SHP77 treated with DMSO at 0.1 percent for 48 hours (cell line): ENCODE results near the gene NFKB1.

ENCODE experiments used
- DNase-seq: peaks from one replicate; lab custom pipeline; 2025; lab: John Stamatoyannopoulos, UW

Gene NFKB1

DNA sequence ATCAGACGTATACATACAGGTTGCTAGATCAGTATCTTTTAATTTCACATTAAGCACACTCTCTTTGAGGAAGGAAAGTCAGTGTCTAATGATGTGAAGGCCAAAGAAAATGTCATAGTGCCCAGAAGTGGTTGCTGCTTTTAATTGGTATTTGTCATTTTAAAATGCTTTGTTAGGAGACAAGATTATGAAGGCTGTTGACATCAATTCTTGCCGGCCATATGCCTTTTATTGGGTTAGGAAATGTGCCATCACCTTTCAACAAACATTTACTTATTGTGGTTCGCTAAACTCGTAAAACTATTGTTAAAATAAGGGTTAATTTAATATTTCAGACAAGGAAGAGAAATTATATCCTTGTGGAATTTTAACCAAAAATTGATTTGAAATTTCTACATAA, 32.2 kb downstream of the NFKB1 start:
- DNase-seq: no peak

- no peak for DNase-seq
These were observed 32.7 kb downstream of the NFKB1 start for GRCh38 chr4:102533904-102534303.

DNA sequence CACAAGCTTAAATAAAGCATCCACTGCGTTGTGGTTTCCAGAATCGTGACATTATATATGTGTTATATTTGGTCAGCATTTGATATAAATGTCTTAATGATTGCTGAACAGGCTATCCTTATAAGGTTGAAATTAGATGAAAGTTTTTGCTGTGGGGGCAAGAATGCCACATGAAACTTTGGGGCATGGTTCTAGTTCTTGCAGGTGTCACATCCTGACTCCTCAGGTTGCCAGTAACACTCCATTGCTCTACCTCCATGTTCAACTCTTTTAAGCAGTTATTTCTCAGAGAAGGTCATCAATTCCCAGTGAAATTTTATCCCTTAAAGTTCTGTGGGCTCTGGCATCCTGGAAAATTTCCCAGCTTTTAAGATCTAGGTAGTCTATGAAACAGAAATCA, 33.7 kb downstream of the NFKB1 start:
- DNase-seq: no peak

DNA sequence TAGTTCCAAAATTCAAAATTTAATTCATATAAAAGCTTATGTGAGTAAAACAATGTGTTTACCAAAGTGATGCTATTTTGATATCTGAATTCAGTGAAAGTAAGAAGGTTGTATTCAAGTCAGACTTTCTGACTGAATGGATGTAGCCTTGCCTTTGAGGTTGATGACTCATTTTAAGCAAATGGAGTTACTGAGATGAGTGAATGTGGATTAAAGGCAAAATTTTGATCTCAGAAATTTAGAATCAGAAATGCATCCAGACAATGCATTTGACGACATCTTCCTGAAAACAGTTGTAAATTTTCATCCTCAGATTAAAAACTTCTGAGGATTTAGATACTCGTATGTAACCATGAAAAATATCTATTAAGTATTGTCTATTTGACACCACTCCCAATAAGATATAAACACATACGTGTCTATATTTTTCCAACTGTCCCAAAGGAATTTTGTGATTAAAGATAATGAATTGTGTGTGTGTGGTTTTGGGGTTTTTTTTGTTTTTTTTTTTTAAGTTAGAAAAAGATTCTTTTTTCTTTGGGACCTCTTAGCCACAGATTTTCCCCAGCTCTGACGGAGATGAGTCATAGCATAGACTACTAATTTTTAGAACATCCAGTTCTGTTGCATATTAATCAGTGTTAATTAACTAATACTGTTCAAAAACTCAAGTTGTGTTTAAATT, 34.4 kb downstream of the NFKB1 start:
- DNase-seq: no peak

GRCh38 chr4:102536768-102537167, 35.6 kb downstream of the NFKB1 start:
- no peak for DNase-seq

- no peak for DNase-seq
These were observed 36.1 kb downstream of the NFKB1 start for GRCh38 chr4:102537269-102537668.

- DNase-seq: no peak
These were observed 40.5 kb downstream of the NFKB1 start for GRCh38 chr4:102541697-102542096.

DNA sequence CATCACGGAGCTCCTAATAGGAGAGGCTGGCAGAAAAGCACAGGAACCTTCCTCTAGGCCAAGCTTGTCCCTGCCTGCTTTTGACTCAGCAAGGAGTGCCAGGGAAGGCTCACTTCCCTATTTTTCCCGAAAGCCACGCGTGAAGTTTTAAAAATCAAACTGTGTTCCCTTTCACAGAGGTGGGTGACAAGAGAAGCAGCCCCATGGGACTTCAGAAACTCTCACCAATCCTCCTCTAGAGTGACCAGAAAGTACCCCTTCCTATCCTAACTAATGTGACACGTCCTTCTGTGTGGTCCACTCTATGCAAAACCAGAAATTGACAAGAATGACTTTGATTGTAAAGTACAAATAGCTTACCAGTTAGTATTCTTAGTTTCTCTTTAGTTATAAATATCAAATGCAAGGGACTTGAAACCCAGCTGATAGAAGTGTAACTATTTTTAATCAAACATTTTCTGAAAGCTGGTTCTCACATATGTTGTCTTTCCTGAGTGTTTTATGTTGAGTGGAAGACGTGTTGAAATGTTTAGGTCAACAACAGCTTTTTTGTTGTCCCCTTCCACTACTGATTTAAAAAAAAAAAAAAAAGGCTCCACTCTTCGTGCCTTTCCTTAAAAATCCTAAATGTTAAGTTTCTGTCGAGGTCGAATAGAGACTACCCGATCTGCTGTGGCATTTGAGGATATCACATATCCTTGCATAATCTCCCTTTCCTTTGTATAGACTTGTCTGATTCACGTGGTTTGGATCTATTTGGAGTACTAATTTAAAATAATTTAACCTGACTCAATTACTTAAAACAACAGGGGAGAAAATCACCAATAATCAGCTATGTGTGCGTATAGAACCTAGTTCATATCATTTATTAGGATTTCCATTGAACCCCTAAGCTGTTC, 42.1 kb downstream of the NFKB1 start:
- no peak for DNase-seq

DNA sequence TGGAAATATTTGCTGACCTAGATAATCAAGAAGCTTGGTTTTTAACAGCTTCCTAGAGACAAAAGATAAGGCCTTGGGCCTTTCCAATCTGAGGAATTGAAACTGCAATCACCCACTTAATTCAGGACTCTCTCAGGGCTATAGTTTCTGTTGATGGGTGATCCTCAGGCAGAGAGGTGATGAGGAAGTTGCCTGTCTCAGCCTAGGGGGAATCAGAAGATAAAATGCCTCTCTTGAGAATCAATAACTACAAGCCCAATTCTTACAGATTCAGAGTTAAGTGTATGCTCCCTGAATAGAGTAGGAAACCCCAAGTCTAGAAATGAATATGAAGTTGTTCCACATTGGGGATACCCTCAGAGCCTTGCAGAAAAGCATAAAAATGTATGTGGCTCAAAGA, 45.5 kb downstream of the NFKB1 start:
- DNase-seq: no peak

DNA sequence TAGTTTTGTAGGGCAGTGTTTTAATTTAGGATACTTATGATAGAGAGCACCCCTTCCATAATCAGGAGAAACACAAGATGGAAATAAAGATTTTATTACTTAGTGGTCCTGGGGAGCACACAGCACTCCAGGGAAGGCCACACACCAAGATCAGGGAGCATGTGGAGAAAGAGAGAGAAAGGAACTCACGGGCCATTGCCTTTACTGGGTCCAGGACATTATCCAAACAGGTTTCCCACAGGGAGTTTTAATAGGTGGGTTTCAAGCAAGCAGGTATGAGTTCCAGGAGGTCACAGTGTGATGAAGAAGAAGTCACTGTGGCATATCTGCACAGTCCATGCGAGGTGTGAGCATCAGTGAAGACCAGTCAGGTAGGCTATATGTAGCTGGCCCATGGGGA, 46.8 kb downstream of the NFKB1 start:
- no peak for DNase-seq

DNA sequence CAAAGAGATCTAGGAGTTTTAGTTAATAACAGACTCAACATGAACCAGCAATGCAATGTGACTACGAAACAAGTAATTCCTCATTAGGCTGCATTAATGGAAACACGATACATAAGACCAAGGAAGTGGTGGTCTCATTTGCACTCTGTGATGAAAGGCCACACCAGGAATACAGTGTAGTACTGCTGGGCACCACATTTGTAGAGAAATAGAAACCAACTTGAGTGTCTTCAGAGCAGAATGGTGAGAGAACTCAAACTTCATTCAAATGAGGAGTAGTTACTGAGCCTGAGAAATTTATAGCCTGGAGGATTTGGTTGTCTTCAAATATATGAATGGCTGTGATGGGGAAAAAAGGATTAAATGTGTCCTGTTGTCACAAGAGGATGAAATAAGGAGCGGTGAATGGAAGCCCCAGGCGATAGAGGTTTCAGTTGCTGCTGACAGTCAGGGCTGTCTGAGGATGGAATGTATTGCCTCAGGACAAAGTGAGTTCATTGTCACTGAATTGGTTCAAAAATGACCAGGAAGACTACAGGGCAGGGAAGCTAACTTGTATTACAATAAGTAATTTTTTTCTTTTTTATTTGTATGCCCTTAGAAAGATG, 50.9 kb downstream of the NFKB1 start:
- DNase-seq: no peak

GRCh38 chr4:102552781-102553180, 51.6 kb downstream of the NFKB1 start:
- DNase-seq: no peak

- no peak for DNase-seq
These were observed 52.8 kb downstream of the NFKB1 start for GRCh38 chr4:102553982-102554381.

DNA sequence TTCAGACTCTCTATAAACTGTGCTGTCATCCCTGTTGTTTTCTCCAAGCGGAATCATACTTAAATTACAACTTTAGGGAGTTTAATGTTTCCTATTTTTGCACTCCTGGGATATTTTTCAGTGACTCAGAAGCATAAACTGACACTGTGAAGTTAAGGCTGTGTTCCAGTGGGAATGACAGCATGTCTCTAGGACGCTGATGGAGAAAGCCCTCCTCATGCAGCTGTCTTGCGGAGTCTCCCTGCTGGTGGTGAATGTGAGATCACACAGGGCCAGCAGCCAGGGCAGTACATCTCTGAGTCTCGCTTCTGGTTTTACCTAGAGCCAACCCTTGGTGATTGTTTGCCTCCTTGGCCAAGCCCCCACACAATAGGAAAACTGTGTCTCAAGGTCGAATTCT, 53.3 kb downstream of the NFKB1 start:
- no peak for DNase-seq

DNA sequence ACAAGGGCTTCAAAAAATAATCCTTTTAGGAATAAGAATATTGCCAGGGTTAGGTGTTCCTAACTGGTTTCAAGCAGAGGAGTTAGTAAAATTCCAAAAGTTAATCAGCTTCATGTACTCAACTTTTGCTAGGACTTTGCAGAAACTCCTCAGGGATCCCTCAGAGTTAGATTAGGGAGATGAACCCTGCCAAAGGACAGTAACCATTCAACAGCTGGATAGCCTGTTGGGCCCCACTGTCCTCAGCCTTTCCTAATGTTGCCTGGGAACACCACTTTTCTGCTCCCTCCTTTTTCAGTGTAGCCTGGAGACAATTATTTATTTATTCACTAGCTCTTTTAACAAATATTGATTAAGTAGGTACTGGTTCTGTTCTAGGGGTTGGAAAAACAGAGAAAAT, 53.8 kb downstream of the NFKB1 start:
- no peak for DNase-seq

DNA sequence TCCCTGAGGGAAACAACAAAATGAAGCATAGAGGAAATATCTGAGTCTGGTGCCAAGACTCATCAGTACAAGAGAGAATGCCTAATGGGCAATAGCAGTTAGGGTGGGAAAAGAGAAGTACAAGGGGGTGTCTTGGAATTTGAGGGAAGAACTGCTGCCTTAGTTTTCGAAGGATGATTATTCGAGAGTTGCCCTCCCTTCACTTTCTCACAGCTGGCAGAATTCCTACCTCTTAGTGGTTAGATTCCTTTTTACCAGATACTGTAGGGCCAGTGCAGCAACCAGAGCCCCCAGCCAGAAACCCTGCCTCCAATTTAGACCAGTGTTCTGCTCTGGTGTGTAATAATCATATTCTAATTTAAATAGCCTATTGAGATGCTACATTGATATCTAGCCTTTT, 56.5 kb downstream of the NFKB1 start:
- no peak for DNase-seq

DNA sequence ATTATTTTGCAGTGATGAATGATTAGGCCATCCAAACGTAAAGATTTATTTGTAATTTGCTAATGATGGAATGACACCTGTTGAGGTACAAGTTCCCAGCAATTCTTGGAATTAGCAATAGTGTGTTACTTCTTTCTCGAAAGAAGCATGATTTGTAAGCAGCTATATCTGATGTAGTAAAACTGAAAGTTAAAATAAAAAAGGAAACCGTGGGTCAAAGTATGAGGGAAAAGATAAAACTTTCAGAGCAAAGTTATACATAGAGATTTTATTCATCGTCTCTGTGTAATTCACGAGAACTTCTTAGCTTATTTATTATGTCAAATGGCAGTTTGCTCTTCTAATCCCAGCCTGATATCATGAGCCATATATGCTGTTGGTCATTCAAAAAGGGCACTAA, 59.0 kb downstream of the NFKB1 start:
- no peak for DNase-seq

GRCh38 chr4:102560571-102561341, 59.6 kb downstream of the NFKB1 start:
- DNase-seq: no peak

- DNase-seq: no peak
These were observed 61.8 kb downstream of the NFKB1 start for GRCh38 chr4:102563000-102563399.

GRCh38 chr4:102564399-102565059, 63.4 kb downstream of the NFKB1 start:
- no peak for DNase-seq

GRCh38 chr4:102565696-102566095, 64.5 kb downstream of the NFKB1 start:
- DNase-seq: no peak

- DNase-seq: no peak
These were observed 65.3 kb downstream of the NFKB1 start for GRCh38 chr4:102566426-102566825.
